ENCODE data around the gene ELOVL1.

GRCh38 chr1:43322506-43322905 lies 45.3 kb downstream of the ELOVL1 start:
- TF ChIP-seq CTCF (IDR thresholded peaks at IDR 0.05) = no peak
- no peak for TF ChIP-seq POLR2A (IDR thresholded peaks at IDR 0.05)
- TF ChIP-seq POLR2AphosphoS5 (IDR thresholded peaks at IDR 0.05) = no peak

All from gastroesophageal sphincter (tissue), 3 donors.